Cardiac fibroblast (primary cell): ENCODE data around the gene RCCD1.

Source experiments
- DNase-seq, 2 donors: peaks; one replicate each; pipeline versions ENCODE4 v3.0.0 to v3.0.0-alpha.2; 2010; ENCODE audit warnings: low read depth in 2 of 2
- H3K4me3 ChIP-seq, 2 donors: replicated peaks in 1 of 2; 1 replicate in 1 of 2; 2 replicates in 1 of 2; pipeline ENCODE4 v1.5.1; 2011; ENCODE audit warnings: low read depth in 2 of 2, low read length in 2 of 2, mild to moderate bottlenecking in 2 of 2, moderate library complexity in 1 of 2
- CTCF ChIP-seq: IDR thresholded peaks from one replicate; pipeline ENCODE4 v1.5.1; 2011; ENCODE audit warnings: low read depth, mild to moderate bottlenecking, low read length, inconsistent platforms

The RCCD1 gene

GRCh38 chr15:90987561-90988141 is 33.0 kb downstream of the RCCD1 start:
- no peak for DNase-seq
- H3K4me3 ChIP-seq: no peak overlapping the region
- TF ChIP-seq CTCF: no peak

- H3K4me3 ChIP-seq: no peak overlapping the region
- no peak for TF ChIP-seq CTCF
- DNase-seq: no peak
Observed at GRCh38 chr15:90988296-90988695, 33.6 kb downstream of the RCCD1 start.

GRCh38 chr15:90989040-90989768 is 34.5 kb downstream of the RCCD1 start:
- no peak overlapping the region for H3K4me3 ChIP-seq
- DNase-seq: no peak

GRCh38 chr15:90990446-90990845 is 35.8 kb downstream of the RCCD1 start:
- no peak for TF ChIP-seq CTCF
- DNase-seq: no peak
- no peak overlapping the region for H3K4me3 ChIP-seq

More at GRCh38 chr15:90989040-90989768, 34.5 kb downstream of the RCCD1 start:
- no peak for TF ChIP-seq CTCF

GRCh38 chr15:90991587-90992285 is 37.1 kb downstream of the RCCD1 start:
- no peak overlapping the region for H3K4me3 ChIP-seq
- no peak for TF ChIP-seq CTCF
- no peak for DNase-seq

GRCh38 chr15:90994059-90994416 is 39.4 kb downstream of the RCCD1 start:
- TF ChIP-seq CTCF: no peak
- no peak for DNase-seq
- peak overlapping the region; percentile 99 for H3K4me3 ChIP-seq
